NB4 (cell line): ENCODE data around the gene KCNJ18.
"Not testable (repeated sequence)": the region's sequence is repeated elsewhere in the genome, so short reads cannot be mapped to it uniquely, and the experiment has no call there.

Experiments
- DNase-seq: peaks from one replicate; pipeline ENCODE4 v3.0.0; 2010; ENCODE audit warnings: low read depth
- H3K4me3 ChIP-seq: one replicate; pipeline ENCODE4 v1.5.1; 2011; ENCODE audit warnings: mild to moderate bottlenecking, low read depth, low read length, moderate library complexity
- CTCF ChIP-seq: IDR thresholded peaks from one replicate; pipeline ENCODE4 v1.5.1; 2012; ENCODE audit warnings: low read depth, low read length
- MAX ChIP-seq: IDR thresholded peaks from 2 replicates; pipeline ENCODE4 v1.6.1; 2011; ENCODE audit warnings: low read depth, low read length
- MYC ChIP-seq: IDR thresholded peaks from 2 replicates; pipeline ENCODE4 v1.6.1; 2011; ENCODE audit warnings: low read depth, low read length
- POLR2A ChIP-seq: IDR thresholded peaks from 2 replicates; pipeline ENCODE4 v1.6.1; 2011; ENCODE audit warnings: mild to moderate bottlenecking; ENCODE audit not compliant: insufficient read length; ENCODE audit errors: extremely low read depth

Gene KCNJ18

GRCh38 chr17:21719511-21720226 is 27.3 kb downstream of the KCNJ18 start:
- not testable (repeated sequence) for DNase-seq

GRCh38 chr17:21720566-21720965 is 28.2 kb downstream of the KCNJ18 start:
- not testable (repeated sequence) for H3K4me3 ChIP-seq, DNase-seq

More at GRCh38 chr17:21719511-21720226, 27.3 kb downstream of the KCNJ18 start:
- H3K4me3 ChIP-seq = not testable (repeated sequence)

GRCh38 chr17:21722268-21722667 is 29.9 kb downstream of the KCNJ18 start:
- not testable (repeated sequence) for H3K4me3 ChIP-seq, DNase-seq

GRCh38 chr17:21724216-21725006 is 32.1 kb downstream of the KCNJ18 start:
- DNase-seq, H3K4me3 ChIP-seq: not testable (repeated sequence)

GRCh38 chr17:21731076-21731475 is 38.8 kb downstream of the KCNJ18 start:
- DNase-seq, H3K4me3 ChIP-seq: not testable (repeated sequence)

- not testable (repeated sequence) for DNase-seq
These were observed 41.6 kb downstream of the KCNJ18 start for GRCh38 chr17:21733931-21734330.

GRCh38 chr17:21735814-21736213 is 43.5 kb downstream of the KCNJ18 start:
- not testable (repeated sequence) for DNase-seq, H3K4me3 ChIP-seq

More at GRCh38 chr17:21733931-21734330, 41.6 kb downstream of the KCNJ18 start:
- H3K4me3 ChIP-seq = not testable (repeated sequence)

- not testable (repeated sequence) for DNase-seq, H3K4me3 ChIP-seq
These were observed 44.8 kb downstream of the KCNJ18 start for GRCh38 chr17:21737015-21737580.

GRCh38 chr17:21738241-21738640 is 45.9 kb downstream of the KCNJ18 start:
- DNase-seq, H3K4me3 ChIP-seq: not testable (repeated sequence)

- not testable (repeated sequence) for H3K4me3 ChIP-seq, DNase-seq
These were observed 46.7 kb downstream of the KCNJ18 start for GRCh38 chr17:21738877-21739474.

- not testable (repeated sequence) for DNase-seq
These were observed 47.2 kb downstream of the KCNJ18 start for GRCh38 chr17:21739485-21739884.

GRCh38 chr17:21740836-21741235 is 48.5 kb downstream of the KCNJ18 start:
- H3K4me3 ChIP-seq, DNase-seq: not testable (repeated sequence)

More at GRCh38 chr17:21739485-21739884, 47.2 kb downstream of the KCNJ18 start:
- not testable (repeated sequence) for H3K4me3 ChIP-seq

- not testable (repeated sequence) for H3K4me3 ChIP-seq, DNase-seq
These were observed 49.2 kb downstream of the KCNJ18 start for GRCh38 chr17:21741520-21741919.

GRCh38 chr17:21742326-21742725 is 50.0 kb downstream of the KCNJ18 start:
- no peak for TF ChIP-seq MAX
- no peak for TF ChIP-seq MYC
- no peak for TF ChIP-seq POLR2A
- TF ChIP-seq CTCF = no peak
- DNase-seq = no peak
- no peak overlapping the region for H3K4me3 ChIP-seq

GRCh38 chr17:21744151-21744550 is 51.8 kb downstream of the KCNJ18 start:
- H3K4me3 ChIP-seq, DNase-seq: not testable (repeated sequence)

GRCh38 chr17:21744621-21745020 is 52.3 kb downstream of the KCNJ18 start:
- not testable (repeated sequence) for H3K4me3 ChIP-seq, DNase-seq
